HG02588 (cell line): ENCODE data around the gene KRTAP5-10.
"Not testable (repeated sequence)": the region's sequence is repeated elsewhere in the genome, so short reads cannot be mapped to it uniquely, and the experiment has no call there.

Source experiments
- ATAC-seq: cut with Tn5 transposase; IDR thresholded peaks from one replicate; pipeline ENCODE4 v1.9.1; 2021; ENCODE audit warnings: mild to moderate bottlenecking, moderate library complexity; ENCODE audit not compliant: unreplicated experiment

KRTAP5-10 gene

GRCh38 chr11:71607520-71608216 is 42.3 kb downstream of the KRTAP5-10 start:
- not testable (repeated sequence) for ATAC-seq

DNA sequence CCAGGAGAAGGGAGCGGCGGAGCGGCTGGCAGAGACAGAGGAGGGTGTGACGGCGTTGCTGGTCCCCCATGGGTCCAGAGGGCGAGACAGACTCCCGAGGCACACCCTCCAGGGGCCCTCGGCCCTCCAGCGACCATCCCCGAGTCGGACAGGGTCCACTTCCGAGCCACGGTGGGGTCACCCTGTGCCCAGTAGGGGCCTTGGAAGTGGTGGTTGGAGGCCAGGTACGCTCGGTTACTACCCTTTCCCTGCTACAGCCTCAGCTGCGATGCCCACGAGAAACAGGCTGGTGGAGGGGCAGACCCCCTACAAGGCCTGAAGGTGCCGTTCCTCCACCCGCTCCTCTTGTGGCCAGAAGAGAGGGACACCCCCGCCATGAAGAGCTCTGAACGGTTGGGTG is 42.9 kb downstream of the KRTAP5-10 start:
- not testable (repeated sequence) for ATAC-seq

DNA sequence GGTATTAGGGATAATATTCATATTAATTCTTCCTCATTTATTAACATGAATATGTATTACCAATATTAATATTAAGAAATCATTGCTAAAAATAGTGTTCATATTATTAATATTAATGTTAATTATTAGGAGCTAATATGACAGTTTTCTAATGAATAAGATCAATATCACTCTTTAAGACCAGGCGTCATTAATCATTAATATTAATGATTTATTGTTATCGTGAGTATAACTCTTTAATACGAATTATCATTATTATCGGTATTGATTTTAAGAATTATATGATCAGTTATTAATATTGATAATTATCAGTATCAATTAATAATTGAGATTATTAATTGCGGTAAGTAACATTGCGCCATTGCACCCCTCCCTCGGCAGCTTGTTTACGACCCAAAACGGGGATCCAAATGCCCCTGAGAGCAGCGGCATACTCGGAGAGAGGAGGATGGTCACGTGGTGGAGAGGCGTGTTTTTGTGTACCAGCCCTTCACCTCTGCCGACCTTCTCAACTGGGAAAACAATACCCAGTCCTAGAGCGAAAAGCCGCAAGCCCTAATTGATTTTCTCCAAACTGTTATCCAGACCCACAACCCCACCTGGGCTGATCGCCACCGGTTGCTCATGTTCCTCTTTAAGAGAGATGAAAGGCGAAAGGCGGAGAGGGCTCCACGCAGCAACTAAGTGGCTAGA is 46.0 kb downstream of the KRTAP5-10 start:
- not testable (repeated sequence) for ATAC-seq

GRCh38 chr11:71613931-71614330 is 48.6 kb downstream of the KRTAP5-10 start:
- not testable (repeated sequence) for ATAC-seq

DNA sequence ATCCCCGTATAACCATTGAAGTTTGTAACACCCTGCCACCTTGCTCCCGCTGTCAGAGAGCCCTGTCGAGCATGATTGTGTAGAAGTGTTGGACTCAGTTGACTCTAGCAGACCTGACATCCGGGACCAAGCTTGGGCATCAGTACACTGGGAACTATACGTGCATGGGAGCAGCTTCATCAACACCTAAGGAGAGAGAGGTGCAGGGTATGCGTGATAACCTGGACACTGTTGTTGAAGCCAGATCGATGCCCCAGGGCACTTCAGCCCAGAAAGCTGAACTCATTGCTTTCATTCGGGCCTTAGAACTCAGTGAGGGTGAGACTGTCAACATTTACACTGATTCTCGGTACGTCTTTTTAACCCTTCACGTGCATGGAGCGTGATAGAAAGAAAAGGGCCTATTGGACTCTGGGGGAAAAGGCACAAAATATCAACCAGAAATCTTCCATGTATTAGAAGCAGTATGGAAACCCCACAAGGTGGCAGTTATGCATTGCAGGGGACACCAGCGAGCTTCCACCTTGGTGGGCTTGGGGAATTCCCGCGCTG is 49.1 kb downstream of the KRTAP5-10 start:
- ATAC-seq, result not testable (repeated sequence)

DNA sequence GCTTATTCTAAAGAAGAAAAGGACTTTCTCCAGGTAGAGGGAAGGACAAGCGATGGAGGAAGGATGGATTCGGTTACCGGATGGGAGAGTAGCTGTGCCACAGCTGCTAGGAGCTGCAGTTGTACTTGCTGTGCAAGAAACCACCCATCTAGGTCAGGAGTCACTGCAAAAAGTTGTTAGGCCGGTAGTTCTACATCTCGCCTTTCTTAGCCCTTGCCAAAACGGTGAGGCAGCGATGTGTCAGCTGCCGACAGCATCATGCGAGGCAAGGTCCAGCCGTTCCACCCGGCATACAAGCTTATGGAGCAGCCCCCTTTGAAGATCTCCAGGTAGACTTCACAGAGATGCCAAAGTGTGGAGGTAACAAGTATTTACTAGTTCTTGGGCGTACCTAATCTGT is 49.6 kb downstream of the KRTAP5-10 start:
- not testable (repeated sequence) for ATAC-seq
